Measurements from ENCODE around the gene CACNA1C. TPM values are rescaled to one million over a fixed set of nuclear protein-coding genes. Genes with fewer than 3 reads are reported as not detected.

Gene CACNA1C
- total RNA-seq, 1 experiment from 2014 or later = 1.1 TPM

- H3K4me2 ChIP-seq (ENCODE audit: insufficient read depth, insufficient read length, low read length) = no peak overlapping the region
- no peak overlapping the region for H2BK12ac ChIP-seq (ENCODE audit: insufficient read length, low read depth, low read length)
- no peaks in the 10 kb centered on the region for H3K23me2 ChIP-seq (ENCODE audit: insufficient read length, low read depth, low read length, poor library complexity, severe bottlenecking)
- no peak for DNase-seq
- no peak overlapping the region for H3K27ac ChIP-seq (ENCODE audit: insufficient read length, low read depth, low read length)
- Mint-ChIP-seq H3K27ac (no peak overlapping the region), H3K4me3 (no peak overlapping the region), H3K27me3 (ENCODE audit: low read depth) (peaks cover 1% of the 10 kb centered on the region), H3K9me3 (no peaks in the 10 kb centered on the region), H3K4me1 (0 out of 4 replicates have a peak, but pooled peaks cover 0 to 2% of the 10 kb centered on the region in 2 experiments), H3K36me3 (ENCODE audit: insufficient read depth in 1 of 3, low read depth in 3 of 3) (no peaks in the 10 kb centered on the region; a peak in 1 of 7 replicates)
- no peak overlapping the region for H4K5ac ChIP-seq (ENCODE audit: insufficient read length, low read depth, low read length)
- no peak overlapping the region for H4K91ac ChIP-seq (ENCODE audit: insufficient read length, low read depth, low read length)
- no peak overlapping the region for H2AK5ac ChIP-seq (ENCODE audit: insufficient read length, low read length)
- no peaks in the 10 kb centered on the region for H3K9me3 ChIP-seq (ENCODE audit: control insufficient read depth, low read depth, low read length)
- no peaks in the 10 kb centered on the region for H3K4me1 ChIP-seq (ENCODE audit: insufficient read depth, low read length)
- no peak overlapping the region for H3K4ac ChIP-seq (ENCODE audit: low read depth, low read length)
- H3K23ac ChIP-seq (ENCODE audit: insufficient read length, low read depth, low read length) = no peak overlapping the region
- no peak overlapping the region for H3K56ac ChIP-seq (ENCODE audit: insufficient read length, low read depth, low read length)
- 0 out of 3 replicates have a peak, but pooled peaks have one; percentile 19 for TF ChIP-seq CTCF (conservative IDR thresholded peaks at IDR 0.05)
- H3K18ac ChIP-seq (ENCODE audit: insufficient read length, low read depth, low read length) = no peak overlapping the region
- no peaks in the 10 kb centered on the region for H3K79me1 ChIP-seq (ENCODE audit: insufficient read depth, low read depth, low read length, poor library complexity, severe bottlenecking)
- H3T11ph ChIP-seq (ENCODE audit: low read length) = no peak overlapping the region
- WGBS (ENCODE audit: extremely low coverage, insufficient read length, low lambda C conversion rate) = no CpG with 5 or more reads among the region's 5 CpGs
- no peaks in the 10 kb centered on the region for H3K27me3 ChIP-seq (ENCODE audit: insufficient read depth, low read length)
- no peaks in the 10 kb centered on the region for H3K79me2 ChIP-seq (ENCODE audit: insufficient read depth, low read length)
- no peak overlapping the region for H2BK20ac ChIP-seq (ENCODE audit: low read depth, low read length, poor library complexity, severe bottlenecking)
- H2AFZ ChIP-seq (ENCODE audit: low read length) = no peak overlapping the region
- H2BK5ac ChIP-seq (ENCODE audit: insufficient read length, low read length) = no peak overlapping the region
- H3K14ac ChIP-seq (ENCODE audit: insufficient read depth, low read length) = no peak overlapping the region
- H2BK120ac ChIP-seq (ENCODE audit: low read depth, low read length, poor library complexity, severe bottlenecking) = no peak overlapping the region
- no peak overlapping the region for H4K8ac ChIP-seq (replicated peaks; ENCODE audit: insufficient read length, low read depth, low read length)
- no peaks in the 10 kb centered on the region for H4K20me1 ChIP-seq (ENCODE audit: control insufficient read depth, insufficient read depth, insufficient read length)
- no peak overlapping the region for H2BK15ac ChIP-seq (ENCODE audit: low read depth, low read length)
- no peak overlapping the region for H3K9ac ChIP-seq (ENCODE audit: extremely low read depth, insufficient read length, low read length)
These were observed 398.7 kb downstream of the CACNA1C start for GRCh38 chr12:2451497-2451896.

All from H9 (cell line).